A549 (cell line): ENCODE results near the gene PCDHGB1. TPM values are rescaled to one million over a fixed set of nuclear protein-coding genes. Genes with fewer than 3 reads are reported as not detected.
A peak's percentile ranks its signal among the peaks of the same experiment; 100 is the strongest.

Experiments
- ATAC-seq, 2 experiments: fragments of 200-7000 bp in 1 of 2; fragments of >200 bp in 1 of 2; cut with Nextera tagmentation in 1 of 2; cut with Tn5 transposase in 1 of 2; 3 replicates each; pipeline versions ENCODE4 v1.8.0 to v1.9.1; 2018 to 2020; ENCODE audit warnings: mild to moderate bottlenecking in 1 of 2, moderate library complexity in 1 of 2
- CTCF ChIA-PET: fragments of 300-600 bp; sonication (Branson Sonifier 250); formaldehyde crosslinking; extraction: SDS; loops from one replicate; lab custom pipeline; 2021; ENCODE audit warnings: antibody characterized with exemption, inconsistent platforms; lab: Yijun Ruan, JAX
- POLR2A ChIA-PET: fragments of 350-600 bp; formaldehyde crosslinking; extraction: SDS; loops from one replicate; lab custom pipeline; 2021; ENCODE audit warnings: antibody characterized with exemption, inconsistent platforms; lab: Yijun Ruan, JAX
- DNase-seq, 2 experiments: peaks; one replicate each; pipeline versions ENCODE4 v3.0.0 to v3.0.0-alpha.2; 2011 to 2016; ENCODE audit warnings: low read depth in 1 of 2, low spot score in 1 of 2
- FAIRE-seq: peaks from 2 replicates; lab custom pipeline; 2011; peaks lifted over from hg19 to GRCh38; lab: Jason Lieb, UNC
- H3K27ac ChIP-seq, 2 experiments: fragments of >200 bp; sonication (Bioruptor Twin); formaldehyde crosslinking; 3 replicates each; pipeline ENCODE4 v1.5.1; 2016 to 2017
- H3K4me1 ChIP-seq: fragments of >200 bp; sonication (Bioruptor Twin); formaldehyde crosslinking; 3 replicates; pipeline ENCODE4 v1.6.1; 2016
- H3K4me2 ChIP-seq: fragments of >200 bp; sonication (Bioruptor Twin); formaldehyde crosslinking; 3 replicates; pipeline ENCODE4 v1.6.1; 2016
- H3K4me3 ChIP-seq: fragments of >200 bp; sonication (Bioruptor Twin); formaldehyde crosslinking; 3 replicates; pipeline ENCODE4 v1.5.1; 2016
- H3K9me3 ChIP-seq: fragments of >200 bp; sonication (Bioruptor Twin); formaldehyde crosslinking; 3 replicates; pipeline ENCODE4 v1.6.1; 2016
- BHLHE40 ChIP-seq: IDR thresholded peaks from 2 replicates; pipeline ENCODE4 v1.6.1; 2012; ENCODE audit warnings: low read depth, low read length, inconsistent platforms
- CHD2 ChIP-seq: fragments of 150-350 bp; IDR thresholded peaks from 2 replicates; pipeline ENCODE4 v1.6.1; 2014; ENCODE audit warnings: low read length; ENCODE audit not compliant: partially characterized antibody
- ESRRA ChIP-seq: fragments of 150-350 bp; IDR thresholded peaks from 2 replicates; pipeline ENCODE4 v1.6.1; 2014; ENCODE audit warnings: mild to moderate bottlenecking, low read length, borderline replicate concordance
- FOXS1 ChIP-seq: fragments of 250-450 bp; sonication (Bioruptor Pico); IDR thresholded peaks from 2 replicates; pipeline ENCODE4 v1.5.0; 2020; ENCODE audit warnings: mild to moderate bottlenecking, moderate library complexity
- GATA3 ChIP-seq: IDR thresholded peaks from 2 replicates; pipeline ENCODE4 v1.6.1; 2012; ENCODE audit warnings: borderline replicate concordance
- HDAC2 ChIP-seq: fragments of 200-600 bp; sonication (generic); IDR thresholded peaks from 2 replicates; pipeline ENCODE4 v1.6.1; 2016
- HEYL ChIP-seq: fragments of 250-450 bp; sonication (Bioruptor Pico); IDR thresholded peaks from 2 replicates; pipeline ENCODE4 v1.8.0; 2021; ENCODE audit warnings: mild to moderate bottlenecking, moderate library complexity
- HOXB5 ChIP-seq: fragments of 250-450 bp; sonication (Bioruptor Pico); IDR thresholded peaks from 2 replicates; pipeline ENCODE4 v1.5.0; 2020; ENCODE audit warnings: mild to moderate bottlenecking, moderate library complexity
- JUN ChIP-seq, 2 experiments: fragments of >200 bp; sonication (Bioruptor Twin); formaldehyde crosslinking; IDR thresholded peaks; 2 replicates in 1 of 2; 3 replicates in 1 of 2; pipeline ENCODE4 v1.6.1; 2016 to 2017
- PHF8 ChIP-seq: fragments of 200-600 bp; sonication (generic); IDR thresholded peaks from 2 replicates; pipeline ENCODE4 v1.6.1; 2016; ENCODE audit warnings: low read depth, mild to moderate bottlenecking, antibody characterized with exemption, moderate library complexity, borderline replicate concordance
- POLR2A ChIP-seq: IDR thresholded peaks from 2 replicates; pipeline ENCODE4 v1.6.1; 2012; ENCODE audit warnings: mild to moderate bottlenecking, low read length
- TFCP2L1 ChIP-seq: fragments of 250-450 bp; sonication (Bioruptor Pico); IDR thresholded peaks from 2 replicates; pipeline ENCODE4 v1.5.0; 2021; ENCODE audit warnings: mild to moderate bottlenecking
- WGBS: methylation state at CpG from one replicate; pipeline ENCODE4 v1.1.6; 2017; ENCODE audit errors: missing lambda C conversion rate; 5-methylcytosine and 5-hydroxymethylcytosine counted together
- polyA plus RNA-seq, 4 experiments: library from polyadenylated mRNA; depleted of rRNA in 3 of 4; stranded (reverse); fragments of >200 nt; fragmentation: RNase III in 1 of 4; extraction: RNeasy Plus Mini Kit Qiagen cat#74134 plus additional on column Dnase treatment in 1 of 4; gene quantifications; 2 replicates in 3 of 4; 3 replicates in 1 of 4; pipeline ENCODE4 v1.2.3, GENCODE V29; 2011 to 2017
- TF ChIP-seq, protein P1 (sequence below): fragments of 450-650 bp; IDR thresholded peaks from 2 replicates; pipeline ENCODE4 v1.6.1; 2014; ENCODE audit warnings: antibody characterized with exemption
- TF ChIP-seq, protein P2 (sequence below): fragments of 150-350 bp; IDR thresholded peaks from 2 replicates; pipeline ENCODE4 v1.6.1; 2014; ENCODE audit warnings: low read depth, mild to moderate bottlenecking, low read length
- TF ChIP-seq, protein P3 (sequence below): fragments of 250-450 bp; sonication (Bioruptor Pico); IDR thresholded peaks from 2 replicates; pipeline ENCODE4 v1.5.0; 2021; ENCODE audit warnings: mild to moderate bottlenecking, moderate library complexity, borderline replicate concordance
- TF ChIP-seq, protein P4 (sequence below): IDR thresholded peaks from 2 replicates; pipeline ENCODE4 v1.6.1; 2012; ENCODE audit warnings: low read depth, borderline replicate concordance
- TF ChIP-seq, protein P5 (sequence below): IDR thresholded peaks from 2 replicates; pipeline ENCODE4 v1.6.1; 2012
- TF ChIP-seq, protein P6 (sequence below): fragments of >200 bp; sonication (Bioruptor Twin); formaldehyde crosslinking; IDR thresholded peaks from 2 replicates; pipeline ENCODE4 v1.6.1; 2016
- TF ChIP-seq, protein P7 (sequence below): fragments of >200 bp; sonication (Bioruptor Twin); formaldehyde crosslinking; IDR thresholded peaks from 3 replicates; pipeline ENCODE4 v1.6.1; 2016
- TF ChIP-seq, protein P8 (sequence below): fragments of 200-600 bp; sonication (generic); IDR thresholded peaks from 2 replicates; pipeline ENCODE4 v1.6.1; 2016; ENCODE audit warnings: antibody characterized with exemption, mild to moderate bottlenecking, moderate library complexity
- TF ChIP-seq, protein P9 (sequence below): fragments of 250-450 bp; sonication (Bioruptor Pico); IDR thresholded peaks from 2 replicates; pipeline ENCODE4 v1.5.0; 2020; ENCODE audit warnings: low read depth, mild to moderate bottlenecking, moderate library complexity
- TF ChIP-seq, protein P10 (sequence below): fragments of >200 bp; sonication (Bioruptor Twin); formaldehyde crosslinking; IDR thresholded peaks from 3 replicates; pipeline ENCODE4 v1.5.1; 2016

Gene PCDHGB1
- polyA plus RNA-seq, 2 of the 4 experiments (the other 2 are of a cell fraction) = 1.5 to 3.7 TPM

DNA sequence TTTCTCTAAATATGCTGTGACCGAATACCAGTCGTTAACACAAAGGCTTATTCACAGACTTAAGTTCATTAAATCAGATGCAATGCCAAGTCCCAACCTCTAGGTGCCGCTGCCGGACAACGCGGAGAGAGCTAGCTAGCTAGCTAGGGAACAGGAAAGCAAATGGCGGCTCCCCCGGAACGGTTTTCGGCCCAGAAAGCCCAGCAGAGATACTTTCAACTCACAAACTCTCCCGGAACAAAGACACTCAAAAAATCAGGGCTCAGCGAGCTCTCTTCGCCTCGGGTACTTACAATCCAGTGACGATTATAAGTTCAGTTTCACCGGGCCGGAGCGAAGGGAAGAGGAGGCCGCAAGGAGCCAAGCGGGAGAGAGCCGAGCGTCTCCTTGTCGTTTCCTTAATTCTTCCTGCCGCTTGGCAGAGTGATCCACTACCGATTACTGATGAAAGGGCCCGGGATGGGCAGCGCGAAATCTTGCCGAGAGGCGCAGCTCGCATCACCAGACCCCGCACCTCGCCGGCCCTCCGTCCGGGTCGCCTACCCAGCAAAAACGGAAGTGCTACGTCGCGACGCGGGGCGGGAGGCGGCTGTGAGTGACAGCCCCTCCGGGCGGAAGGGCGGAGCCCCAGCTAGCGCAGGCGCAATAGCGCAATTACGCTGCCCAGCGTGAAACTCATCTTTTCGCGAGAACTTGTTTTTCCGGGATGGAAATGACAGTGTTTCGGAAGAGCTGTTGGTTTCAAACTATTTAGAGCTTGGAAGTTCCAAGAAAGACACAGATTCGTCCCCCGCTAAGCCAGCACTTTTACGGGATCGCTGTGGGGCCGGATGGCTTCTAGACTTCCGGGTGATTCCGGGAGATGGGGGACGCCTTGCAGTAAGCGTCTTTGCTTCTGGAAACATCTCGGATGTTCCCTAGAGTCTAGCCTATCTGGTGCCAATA is 29.4 kb upstream of the PCDHGB1 start, which contains the start of gene TAF7:
Gene TAF7, minus strand, starts transcription at position 560 of the 945 bp plus-strand sequence. CDS start 740 bp downstream, outside the sequence.
- ChIA-PET POLR2A (interaction anchor here (0.5 to 2.4 kb wide), 24 partner anchors 8 to 692 kb away, joined by 3 to 33 read pairs (median 4); partner anchors contain the start of genes DIAPH1, GNPDA1, PCDHB11 and PCDHB2), CTCF (interaction anchor here (0.5 to 5.1 kb wide), 33 partner anchors 9 to 446 kb away, joined by 3 to 45 read pairs (median 4); partner anchors contain the start of genes DIAPH1, PCDHA12, PCDHB2 and PCDHB6)
- FAIRE-seq = no peak
- Histone ChIP-seq H3K4me2 (peak within 1 kb of the TSS; percentile 72), H3K4me1 (no peaks in the 10 kb centered on the region), H3K9me3 (peaks cover 75% of the 10 kb centered on the region), H3K4me3 (peak within 1 kb of the TSS; percentile 68), H3K27ac (peak within 1 kb of the TSS; percentile 84 to 93)
- ATAC-seq = peak; percentile 97 to 98
- DNase-seq = peak; percentile 75 to 96
- WGBS = 1% methylated on average over 49 of the region's 67 CpGs
- TF ChIP-seq HOXB5 (peak; percentile 35; the same call in 1 of the 2 replicates), BHLHE40 (no peak), TFCP2L1 (CRISPR knock-in tag) (0 out of 2 replicates have a peak, but pooled peaks have one; percentile 41), FOXS1 (CRISPR knock-in tag) (no peak), CHD2 (peak; percentile 74), POLR2A (peak; percentile 79), ESRRA (no peak), GATA3 (no peak), JUN (IDR thresholded peaks at IDR 0.05) (peak; percentile 85 to 88; a peak in 4 of 5 replicates), PHF8 (peak; percentile 100), HDAC2 (no peak), HEYL (CRISPR knock-in tag) (no peak)
- TF ChIP-seq, protein P1, sequence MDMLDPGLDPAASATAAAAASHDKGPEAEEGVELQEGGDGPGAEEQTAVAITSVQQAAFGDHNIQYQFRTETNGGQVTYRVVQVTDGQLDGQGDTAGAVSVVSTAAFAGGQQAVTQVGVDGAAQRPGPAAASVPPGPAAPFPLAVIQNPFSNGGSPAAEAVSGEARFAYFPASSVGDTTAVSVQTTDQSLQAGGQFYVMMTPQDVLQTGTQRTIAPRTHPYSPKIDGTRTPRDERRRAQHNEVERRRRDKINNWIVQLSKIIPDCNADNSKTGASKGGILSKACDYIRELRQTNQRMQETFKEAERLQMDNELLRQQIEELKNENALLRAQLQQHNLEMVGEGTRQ = no peak
- TF ChIP-seq, protein P2, sequence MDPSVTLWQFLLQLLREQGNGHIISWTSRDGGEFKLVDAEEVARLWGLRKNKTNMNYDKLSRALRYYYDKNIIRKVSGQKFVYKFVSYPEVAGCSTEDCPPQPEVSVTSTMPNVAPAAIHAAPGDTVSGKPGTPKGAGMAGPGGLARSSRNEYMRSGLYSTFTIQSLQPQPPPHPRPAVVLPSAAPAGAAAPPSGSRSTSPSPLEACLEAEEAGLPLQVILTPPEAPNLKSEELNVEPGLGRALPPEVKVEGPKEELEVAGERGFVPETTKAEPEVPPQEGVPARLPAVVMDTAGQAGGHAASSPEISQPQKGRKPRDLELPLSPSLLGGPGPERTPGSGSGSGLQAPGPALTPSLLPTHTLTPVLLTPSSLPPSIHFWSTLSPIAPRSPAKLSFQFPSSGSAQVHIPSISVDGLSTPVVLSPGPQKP = 0 out of 2 replicates have a peak, but pooled peaks have one; percentile 39
- TF ChIP-seq, protein P3, sequence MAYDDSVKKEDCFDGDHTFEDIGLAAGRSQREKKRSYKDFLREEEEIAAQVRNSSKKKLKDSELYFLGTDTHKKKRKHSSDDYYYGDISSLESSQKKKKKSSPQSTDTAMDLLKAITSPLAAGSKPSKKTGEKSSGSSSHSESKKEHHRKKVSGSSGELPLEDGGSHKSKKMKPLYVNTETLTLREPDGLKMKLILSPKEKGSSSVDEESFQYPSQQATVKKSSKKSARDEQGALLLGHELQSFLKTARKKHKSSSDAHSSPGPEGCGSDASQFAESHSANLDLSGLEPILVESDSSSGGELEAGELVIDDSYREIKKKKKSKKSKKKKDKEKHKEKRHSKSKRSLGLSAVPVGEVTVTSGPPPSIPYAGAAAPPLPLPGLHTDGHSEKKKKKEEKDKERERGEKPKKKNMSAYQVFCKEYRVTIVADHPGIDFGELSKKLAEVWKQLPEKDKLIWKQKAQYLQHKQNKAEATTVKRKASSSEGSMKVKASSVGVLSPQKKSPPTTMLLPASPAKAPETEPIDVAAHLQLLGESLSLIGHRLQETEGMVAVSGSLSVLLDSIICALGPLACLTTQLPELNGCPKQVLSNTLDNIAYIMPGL = peak; percentile 92
- TF ChIP-seq, protein P4, sequence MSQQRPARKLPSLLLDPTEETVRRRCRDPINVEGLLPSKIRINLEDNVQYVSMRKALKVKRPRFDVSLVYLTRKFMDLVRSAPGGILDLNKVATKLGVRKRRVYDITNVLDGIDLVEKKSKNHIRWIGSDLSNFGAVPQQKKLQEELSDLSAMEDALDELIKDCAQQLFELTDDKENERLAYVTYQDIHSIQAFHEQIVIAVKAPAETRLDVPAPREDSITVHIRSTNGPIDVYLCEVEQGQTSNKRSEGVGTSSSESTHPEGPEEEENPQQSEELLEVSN = peak; percentile 85; the same call in 1 of the 2 replicates
- TF ChIP-seq, protein P5, sequence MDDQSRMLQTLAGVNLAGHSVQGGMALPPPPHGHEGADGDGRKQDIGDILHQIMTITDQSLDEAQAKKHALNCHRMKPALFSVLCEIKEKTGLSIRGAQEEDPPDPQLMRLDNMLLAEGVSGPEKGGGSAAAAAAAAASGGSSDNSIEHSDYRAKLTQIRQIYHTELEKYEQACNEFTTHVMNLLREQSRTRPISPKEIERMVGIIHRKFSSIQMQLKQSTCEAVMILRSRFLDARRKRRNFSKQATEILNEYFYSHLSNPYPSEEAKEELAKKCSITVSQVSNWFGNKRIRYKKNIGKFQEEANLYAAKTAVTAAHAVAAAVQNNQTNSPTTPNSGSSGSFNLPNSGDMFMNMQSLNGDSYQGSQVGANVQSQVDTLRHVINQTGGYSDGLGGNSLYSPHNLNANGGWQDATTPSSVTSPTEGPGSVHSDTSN = peak; percentile 96
- TF ChIP-seq, protein P6, sequence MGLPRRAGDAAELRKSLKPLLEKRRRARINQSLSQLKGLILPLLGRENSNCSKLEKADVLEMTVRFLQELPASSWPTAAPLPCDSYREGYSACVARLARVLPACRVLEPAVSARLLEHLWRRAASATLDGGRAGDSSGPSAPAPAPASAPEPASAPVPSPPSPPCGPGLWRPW = no peak
- TF ChIP-seq, protein P7, sequence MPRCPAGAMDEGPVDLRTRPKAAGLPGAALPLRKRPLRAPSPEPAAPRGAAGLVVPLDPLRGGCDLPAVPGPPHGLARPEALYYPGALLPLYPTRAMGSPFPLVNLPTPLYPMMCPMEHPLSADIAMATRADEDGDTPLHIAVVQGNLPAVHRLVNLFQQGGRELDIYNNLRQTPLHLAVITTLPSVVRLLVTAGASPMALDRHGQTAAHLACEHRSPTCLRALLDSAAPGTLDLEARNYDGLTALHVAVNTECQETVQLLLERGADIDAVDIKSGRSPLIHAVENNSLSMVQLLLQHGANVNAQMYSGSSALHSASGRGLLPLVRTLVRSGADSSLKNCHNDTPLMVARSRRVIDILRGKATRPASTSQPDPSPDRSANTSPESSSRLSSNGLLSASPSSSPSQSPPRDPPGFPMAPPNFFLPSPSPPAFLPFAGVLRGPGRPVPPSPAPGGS = peak; percentile 91
- TF ChIP-seq, protein P8, sequence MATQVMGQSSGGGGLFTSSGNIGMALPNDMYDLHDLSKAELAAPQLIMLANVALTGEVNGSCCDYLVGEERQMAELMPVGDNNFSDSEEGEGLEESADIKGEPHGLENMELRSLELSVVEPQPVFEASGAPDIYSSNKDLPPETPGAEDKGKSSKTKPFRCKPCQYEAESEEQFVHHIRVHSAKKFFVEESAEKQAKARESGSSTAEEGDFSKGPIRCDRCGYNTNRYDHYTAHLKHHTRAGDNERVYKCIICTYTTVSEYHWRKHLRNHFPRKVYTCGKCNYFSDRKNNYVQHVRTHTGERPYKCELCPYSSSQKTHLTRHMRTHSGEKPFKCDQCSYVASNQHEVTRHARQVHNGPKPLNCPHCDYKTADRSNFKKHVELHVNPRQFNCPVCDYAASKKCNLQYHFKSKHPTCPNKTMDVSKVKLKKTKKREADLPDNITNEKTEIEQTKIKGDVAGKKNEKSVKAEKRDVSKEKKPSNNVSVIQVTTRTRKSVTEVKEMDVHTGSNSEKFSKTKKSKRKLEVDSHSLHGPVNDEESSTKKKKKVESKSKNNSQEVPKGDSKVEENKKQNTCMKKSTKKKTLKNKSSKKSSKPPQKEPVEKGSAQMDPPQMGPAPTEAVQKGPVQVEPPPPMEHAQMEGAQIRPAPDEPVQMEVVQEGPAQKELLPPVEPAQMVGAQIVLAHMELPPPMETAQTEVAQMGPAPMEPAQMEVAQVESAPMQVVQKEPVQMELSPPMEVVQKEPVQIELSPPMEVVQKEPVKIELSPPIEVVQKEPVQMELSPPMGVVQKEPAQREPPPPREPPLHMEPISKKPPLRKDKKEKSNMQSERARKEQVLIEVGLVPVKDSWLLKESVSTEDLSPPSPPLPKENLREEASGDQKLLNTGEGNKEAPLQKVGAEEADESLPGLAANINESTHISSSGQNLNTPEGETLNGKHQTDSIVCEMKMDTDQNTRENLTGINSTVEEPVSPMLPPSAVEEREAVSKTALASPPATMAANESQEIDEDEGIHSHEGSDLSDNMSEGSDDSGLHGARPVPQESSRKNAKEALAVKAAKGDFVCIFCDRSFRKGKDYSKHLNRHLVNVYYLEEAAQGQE = peak; percentile 66
- TF ChIP-seq, protein P9, sequence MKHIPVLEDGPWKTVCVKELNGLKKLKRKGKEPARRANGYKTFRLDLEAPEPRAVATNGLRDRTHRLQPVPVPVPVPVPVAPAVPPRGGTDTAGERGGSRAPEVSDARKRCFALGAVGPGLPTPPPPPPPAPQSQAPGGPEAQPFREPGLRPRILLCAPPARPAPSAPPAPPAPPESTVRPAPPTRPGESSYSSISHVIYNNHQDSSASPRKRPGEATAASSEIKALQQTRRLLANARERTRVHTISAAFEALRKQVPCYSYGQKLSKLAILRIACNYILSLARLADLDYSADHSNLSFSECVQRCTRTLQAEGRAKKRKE (CRISPR knock-in tag) = no peak
- TF ChIP-seq, protein P10, sequence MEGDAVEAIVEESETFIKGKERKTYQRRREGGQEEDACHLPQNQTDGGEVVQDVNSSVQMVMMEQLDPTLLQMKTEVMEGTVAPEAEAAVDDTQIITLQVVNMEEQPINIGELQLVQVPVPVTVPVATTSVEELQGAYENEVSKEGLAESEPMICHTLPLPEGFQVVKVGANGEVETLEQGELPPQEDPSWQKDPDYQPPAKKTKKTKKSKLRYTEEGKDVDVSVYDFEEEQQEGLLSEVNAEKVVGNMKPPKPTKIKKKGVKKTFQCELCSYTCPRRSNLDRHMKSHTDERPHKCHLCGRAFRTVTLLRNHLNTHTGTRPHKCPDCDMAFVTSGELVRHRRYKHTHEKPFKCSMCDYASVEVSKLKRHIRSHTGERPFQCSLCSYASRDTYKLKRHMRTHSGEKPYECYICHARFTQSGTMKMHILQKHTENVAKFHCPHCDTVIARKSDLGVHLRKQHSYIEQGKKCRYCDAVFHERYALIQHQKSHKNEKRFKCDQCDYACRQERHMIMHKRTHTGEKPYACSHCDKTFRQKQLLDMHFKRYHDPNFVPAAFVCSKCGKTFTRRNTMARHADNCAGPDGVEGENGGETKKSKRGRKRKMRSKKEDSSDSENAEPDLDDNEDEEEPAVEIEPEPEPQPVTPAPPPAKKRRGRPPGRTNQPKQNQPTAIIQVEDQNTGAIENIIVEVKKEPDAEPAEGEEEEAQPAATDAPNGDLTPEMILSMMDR = peak; percentile 78
